ENCODE measurements around the gene SFTPB. TPM values are rescaled to one million over a fixed set of nuclear protein-coding genes. Genes with fewer than 3 reads are reported as not detected.

Gene SFTPB
- total RNA-seq, 1 donor from 2014 or later = not detected

- H3K27ac Mint-ChIP-seq (ENCODE audit: unreplicated experiment) = no peak overlapping the region
- peaks cover 7% of the 10 kb centered on the region for H3K4me1 Mint-ChIP-seq (ENCODE audit: low read depth, unreplicated experiment)
- H3K36me3 Mint-ChIP-seq (ENCODE audit: unreplicated experiment) = no peaks in the 10 kb centered on the region
- H3K4me3 Mint-ChIP-seq (ENCODE audit: unreplicated experiment) = no peak overlapping the region
- no peak for DNase-seq
- TF ChIP-seq CTCF (IDR thresholded peaks at IDR 0.05; ENCODE audit: partially characterized antibody, unreplicated experiment) = no peak
- peaks cover 11% of the 10 kb centered on the region for H3K27me3 Mint-ChIP-seq (ENCODE audit: unreplicated experiment)
- H3K9me3 Mint-ChIP-seq (ENCODE audit: unreplicated experiment) = peaks cover 8% of the 10 kb centered on the region
Observed at GRCh38 chr2:85669549-85669948, 1.6 kb upstream of the SFTPB start.

DNA sequence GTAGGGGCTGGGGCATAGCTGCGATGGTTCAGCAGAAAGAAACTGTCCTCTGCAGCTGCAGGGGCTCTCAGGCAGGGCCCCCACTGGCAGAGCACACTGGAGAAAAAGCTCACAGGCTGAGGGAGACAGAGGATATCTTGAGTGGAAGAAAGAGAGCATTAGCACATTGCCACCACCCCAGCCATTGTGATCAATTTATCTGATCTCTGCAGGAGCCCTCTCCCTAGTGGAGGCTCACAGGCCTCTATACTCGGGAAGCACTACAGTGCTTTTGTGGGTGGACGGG is 801 bp upstream of the SFTPB start:
- Mint-ChIP-seq H3K4me3 (ENCODE audit: unreplicated experiment) (no peak overlapping the region), H3K27ac (ENCODE audit: unreplicated experiment) (no peak overlapping the region), H3K27me3 (ENCODE audit: unreplicated experiment) (peaks cover 11% of the 10 kb centered on the region), H3K36me3 (ENCODE audit: unreplicated experiment) (no peaks in the 10 kb centered on the region), H3K9me3 (ENCODE audit: unreplicated experiment) (peaks cover 7% of the 10 kb centered on the region), H3K4me1 (ENCODE audit: low read depth, unreplicated experiment) (peaks cover 4% of the 10 kb centered on the region)
- DNase-seq = no peak
- TF ChIP-seq CTCF (IDR thresholded peaks at IDR 0.05; ENCODE audit: partially characterized antibody, unreplicated experiment) = no peak

DNA sequence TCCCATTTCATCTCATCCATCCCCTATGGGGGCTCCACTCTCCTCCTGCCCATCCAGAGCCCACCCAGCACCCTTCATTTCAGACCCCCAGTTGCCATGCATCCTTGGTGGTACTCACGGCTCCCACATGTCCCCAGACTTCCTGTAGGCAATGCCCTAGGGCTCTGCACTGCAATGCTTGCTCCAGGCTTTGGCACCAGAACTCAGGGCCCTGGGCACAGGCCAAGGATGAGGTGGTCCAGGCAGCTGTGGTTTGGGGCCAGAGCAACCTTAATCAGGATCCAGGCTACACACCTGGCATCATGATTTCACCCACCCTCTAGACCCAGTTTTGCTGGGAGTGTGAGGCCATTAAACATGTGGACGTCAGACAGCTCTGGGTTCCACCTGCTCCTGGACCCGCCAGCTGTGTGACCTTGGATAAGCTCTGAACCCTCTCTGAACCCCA is 414 bp downstream of the SFTPB start:
- no peak for TF ChIP-seq CTCF (IDR thresholded peaks at IDR 0.05; ENCODE audit: partially characterized antibody, unreplicated experiment)
- DNase-seq = no peak
- H3K4me1 Mint-ChIP-seq (ENCODE audit: low read depth, unreplicated experiment) = peaks cover 4% of the 10 kb centered on the region
- no peak overlapping the region for H3K27ac Mint-ChIP-seq (ENCODE audit: unreplicated experiment)
- peaks cover 11% of the 10 kb centered on the region for H3K9me3 Mint-ChIP-seq (ENCODE audit: unreplicated experiment)
- peaks cover 11% of the 10 kb centered on the region for H3K27me3 Mint-ChIP-seq (ENCODE audit: unreplicated experiment)
- no peak overlapping the region for H3K4me3 Mint-ChIP-seq (ENCODE audit: unreplicated experiment)
- H3K36me3 Mint-ChIP-seq (ENCODE audit: unreplicated experiment) = no peaks in the 10 kb centered on the region

DNA sequence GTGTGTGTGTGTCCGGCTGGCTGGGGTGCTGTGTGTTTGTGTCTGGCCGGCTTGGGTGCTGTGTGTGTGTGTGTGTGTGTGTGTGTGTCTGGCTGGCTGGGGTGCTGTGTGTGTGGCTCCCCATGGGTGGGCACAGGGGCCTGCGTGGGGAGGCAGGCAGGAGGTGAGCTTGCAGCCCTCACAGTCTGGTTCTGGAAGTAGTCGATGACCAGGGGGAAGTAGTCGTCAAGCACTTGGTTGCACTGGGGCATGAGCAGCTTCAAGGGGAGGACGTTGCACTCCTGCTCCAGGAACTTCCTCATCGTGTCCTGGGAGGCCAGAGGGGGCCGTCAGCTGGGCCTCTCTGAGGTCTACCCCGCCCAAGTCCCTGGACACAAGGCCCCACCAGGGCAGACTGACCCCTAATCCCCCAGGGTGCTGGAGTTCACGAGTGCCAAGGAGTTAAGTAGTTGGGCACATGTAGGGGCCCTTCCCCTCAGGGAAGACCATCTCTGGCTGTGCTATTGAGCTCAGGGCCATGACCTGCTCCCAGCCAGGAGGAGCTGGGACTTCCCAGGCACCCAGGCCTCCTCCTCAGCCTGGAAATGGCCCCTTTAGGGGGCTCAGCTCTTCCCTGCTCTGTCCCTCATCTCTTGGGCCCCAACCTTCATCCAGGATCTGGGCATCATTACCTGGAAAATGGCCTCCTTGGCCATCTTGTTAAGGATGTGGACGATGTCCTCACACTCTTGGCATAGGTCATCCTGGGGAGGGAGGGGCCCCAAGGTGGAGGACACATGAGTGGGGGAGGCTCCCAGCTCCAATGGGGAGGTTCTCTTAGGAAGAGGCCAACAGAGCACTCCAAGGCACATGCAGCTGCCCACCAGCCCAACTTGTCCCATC is 1.3 kb downstream of the SFTPB start:
- Mint-ChIP-seq H3K36me3 (ENCODE audit: unreplicated experiment) (no peaks in the 10 kb centered on the region), H3K4me3 (ENCODE audit: unreplicated experiment) (no peak overlapping the region), H3K27me3 (ENCODE audit: unreplicated experiment) (peaks cover 11% of the 10 kb centered on the region), H3K4me1 (ENCODE audit: low read depth, unreplicated experiment) (peaks cover 9% of the 10 kb centered on the region), H3K9me3 (ENCODE audit: unreplicated experiment) (peaks cover 11% of the 10 kb centered on the region), H3K27ac (ENCODE audit: unreplicated experiment) (no peak overlapping the region)
- DNase-seq = no peak
- no peak for TF ChIP-seq CTCF (IDR thresholded peaks at IDR 0.05; ENCODE audit: partially characterized antibody, unreplicated experiment)

DNA sequence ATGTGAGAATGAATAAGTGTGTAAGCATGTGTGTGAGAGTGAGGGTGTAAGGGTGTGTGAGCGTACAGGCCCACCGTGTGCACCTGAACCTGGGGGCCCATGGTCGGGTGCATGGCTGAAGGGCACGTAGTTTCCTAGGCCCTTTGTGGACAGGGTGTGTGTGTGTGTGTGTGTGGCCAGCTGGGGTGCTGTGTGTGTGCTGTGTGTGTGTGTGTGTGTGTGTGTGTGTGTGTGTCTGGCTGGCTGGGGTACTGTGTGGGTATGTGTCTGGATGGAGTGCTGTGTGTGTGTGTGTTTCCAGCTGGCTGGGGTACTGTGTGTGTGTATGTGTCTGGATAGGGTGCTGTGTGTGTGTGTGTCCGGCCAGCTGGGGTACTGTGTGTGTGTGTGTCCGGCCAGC is 2.0 kb downstream of the SFTPB start:
- Mint-ChIP-seq H3K4me3 (ENCODE audit: unreplicated experiment) (no peak overlapping the region), H3K36me3 (ENCODE audit: unreplicated experiment) (no peaks in the 10 kb centered on the region), H3K27ac (ENCODE audit: unreplicated experiment) (no peak overlapping the region), H3K4me1 (ENCODE audit: low read depth, unreplicated experiment) (peaks cover 9% of the 10 kb centered on the region), H3K27me3 (ENCODE audit: unreplicated experiment) (peaks cover 11% of the 10 kb centered on the region), H3K9me3 (ENCODE audit: unreplicated experiment) (peaks cover 11% of the 10 kb centered on the region)
- no peak for DNase-seq
- no peak for TF ChIP-seq CTCF (IDR thresholded peaks at IDR 0.05; ENCODE audit: partially characterized antibody, unreplicated experiment)

All from glutamatergic neuron (in vitro differentiated cells).